Body of pancreas (tissue), 4 donors: Measurements from ENCODE around the gene GOT2. TPM values are rescaled to one million over a fixed set of nuclear protein-coding genes. Genes with fewer than 3 reads are reported as not detected.
"Not testable (repeated sequence)": the region's sequence is repeated elsewhere in the genome, so short reads cannot be mapped to it uniquely, and the experiment has no call there.

Source experiments
- ATAC-seq: fragments of 150-250 bp; one replicate; pipeline ENCODE4 v1.9.1; 2016
- DNase-seq, 4 donors: peaks; one replicate each; pipeline ENCODE4 v3.0.0-alpha.2; 2019
- H3K27ac ChIP-seq, 4 donors: fragments of 200-600 bp; sonication (generic); 1 replicate in 3 of 4; 2 replicates in 1 of 4; pipeline versions ENCODE4 v1.5.1 to v1.6.1; 2016 to 2019; ENCODE audit warnings: mild to moderate bottlenecking in 1 of 4, mixed read lengths in 1 of 4, moderate library complexity in 1 of 4
- H3K27me3 ChIP-seq, 2 donors: fragments of 200-600 bp; sonication (generic); one replicate each; pipeline ENCODE4 v1.6.0; 2016; ENCODE audit warnings: mild to moderate bottlenecking in 1 of 2
- H3K36me3 ChIP-seq, 2 donors: fragments of 200-600 bp; sonication (generic); replicated peaks in 1 of 2; 2 replicates each; pipeline ENCODE4 v1.5.1; 2016; ENCODE audit warnings: low read depth in 2 of 2; ENCODE audit not compliant: insufficient read depth in 1 of 2
- H3K4me1 ChIP-seq: fragments of 200-600 bp; sonication (generic); one replicate; pipeline ENCODE4 v1.6.0; 2016
- H3K4me3 ChIP-seq, 2 donors: fragments of 200-600 bp; sonication (generic); 1 replicate in 1 of 2; 2 replicates in 1 of 2; pipeline ENCODE4 v1.5.1; 2016 to 2019
- H3K9me3 ChIP-seq, 3 donors: fragments of 200-600 bp; sonication (generic); 1 replicate in 2 of 3; 2 replicates in 1 of 3; pipeline ENCODE4 v1.5.1; 2016
- POLR2A ChIP-seq, 3 donors: fragments of 450-650 bp; IDR thresholded peaks; one replicate each; pipeline ENCODE4 v1.6.1; 2016; ENCODE audit warnings: antibody characterized with exemption in 3 of 3, mild to moderate bottlenecking in 2 of 3
- WGBS, 2 donors: methylation state at CpG; one replicate each; pipeline ENCODE4 v1.1.5; 2017; 5-methylcytosine and 5-hydroxymethylcytosine counted together
- intact Hi-C: fragments of 100-400 bp; cut with DNase I; formaldehyde crosslinking; loops from one replicate; pipeline ENCODE4 v1.15.1; 2023
- total RNA-seq, 2 donors: library from RNA; depleted of rRNA; stranded (reverse); fragments of >200 nt; gene quantifications; one replicate each; pipeline ENCODE4 v1.1.0, GENCODE V29; 2016
- TF ChIP-seq, protein P1 (sequence below), 7 experiments: fragments of 450-650 bp in 4 of 7; fragments of 200-600 bp in 3 of 7; sonication (generic) in 3 of 7; IDR thresholded peaks; one replicate each; pipeline ENCODE4 v1.5.1; 2016 to 2019; ENCODE audit warnings: antibody characterized with exemption in 7 of 7

Gene GOT2
- total RNA-seq, 2 donors from 2014 or later, result 26.2 to 44.8 TPM

DNA sequence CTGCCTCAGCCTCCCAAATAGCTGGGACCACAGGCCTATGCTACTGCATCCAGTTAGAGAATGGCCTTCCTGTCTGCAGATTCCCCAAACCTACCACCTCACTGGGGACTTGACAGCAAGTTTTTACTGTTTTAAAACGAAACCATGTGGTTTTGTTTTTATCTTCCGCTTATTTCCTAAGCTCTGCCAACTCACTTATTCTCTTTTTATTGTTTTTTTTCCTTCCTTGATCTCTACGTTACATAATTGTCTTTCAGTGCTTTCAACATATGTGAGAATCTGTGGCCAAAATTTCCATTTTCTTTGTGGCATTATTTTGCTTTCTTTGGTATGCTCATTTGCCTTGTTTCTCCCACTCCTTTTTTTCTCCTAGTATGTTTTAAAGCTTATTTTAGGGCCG is 35.0 kb downstream of the GOT2 start:
- peaks cover 8% of the 10 kb centered on the region for H3K4me1 ChIP-seq
- ATAC-seq, result no peak
- TF ChIP-seq POLR2A (IDR thresholded peaks at IDR 0.05), result no peak
- TF ChIP-seq, protein P1, sequence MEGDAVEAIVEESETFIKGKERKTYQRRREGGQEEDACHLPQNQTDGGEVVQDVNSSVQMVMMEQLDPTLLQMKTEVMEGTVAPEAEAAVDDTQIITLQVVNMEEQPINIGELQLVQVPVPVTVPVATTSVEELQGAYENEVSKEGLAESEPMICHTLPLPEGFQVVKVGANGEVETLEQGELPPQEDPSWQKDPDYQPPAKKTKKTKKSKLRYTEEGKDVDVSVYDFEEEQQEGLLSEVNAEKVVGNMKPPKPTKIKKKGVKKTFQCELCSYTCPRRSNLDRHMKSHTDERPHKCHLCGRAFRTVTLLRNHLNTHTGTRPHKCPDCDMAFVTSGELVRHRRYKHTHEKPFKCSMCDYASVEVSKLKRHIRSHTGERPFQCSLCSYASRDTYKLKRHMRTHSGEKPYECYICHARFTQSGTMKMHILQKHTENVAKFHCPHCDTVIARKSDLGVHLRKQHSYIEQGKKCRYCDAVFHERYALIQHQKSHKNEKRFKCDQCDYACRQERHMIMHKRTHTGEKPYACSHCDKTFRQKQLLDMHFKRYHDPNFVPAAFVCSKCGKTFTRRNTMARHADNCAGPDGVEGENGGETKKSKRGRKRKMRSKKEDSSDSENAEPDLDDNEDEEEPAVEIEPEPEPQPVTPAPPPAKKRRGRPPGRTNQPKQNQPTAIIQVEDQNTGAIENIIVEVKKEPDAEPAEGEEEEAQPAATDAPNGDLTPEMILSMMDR (IDR thresholded peaks at IDR 0.05), result no peak
- WGBS, 2 donors, result 72 to 78% methylated on average over 4 of the region's 4 CpGs
- no peaks in the 10 kb centered on the region for H3K27me3 ChIP-seq
- H3K4me3 ChIP-seq, result no peak overlapping the region
- no peak for DNase-seq
- no peak overlapping the region for H3K27ac ChIP-seq
- intact Hi-C loops, result no loop called here
- H3K36me3 ChIP-seq, result no peaks in the 10 kb centered on the region
- H3K9me3 ChIP-seq, result no peaks in the 10 kb centered on the region

DNA sequence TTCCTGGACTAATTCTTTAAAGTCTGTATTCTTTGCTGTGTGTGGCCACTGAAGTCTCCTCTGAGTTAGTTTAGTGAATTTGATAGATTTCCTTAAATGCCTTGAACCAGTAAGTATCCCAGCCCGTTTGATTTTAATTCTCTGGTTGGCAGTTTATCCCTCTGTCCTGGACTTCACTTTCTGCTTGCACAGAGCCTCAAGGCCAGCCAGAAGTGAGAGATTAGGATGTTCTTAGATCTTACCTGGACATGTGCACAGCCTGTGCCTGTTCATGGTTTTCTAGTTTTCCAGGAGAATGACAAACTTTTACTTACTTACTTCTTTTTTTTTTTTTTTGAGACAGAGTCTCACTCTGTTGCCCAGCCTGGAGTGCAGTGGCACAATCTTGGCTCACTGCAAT is 38.7 kb downstream of the GOT2 start:
- no peak overlapping the region for H3K4me3 ChIP-seq
- intact Hi-C loops, result no loop called here
- ATAC-seq (no peak), DNase-seq (no peak)
- H3K9me3 ChIP-seq, result no peaks in the 10 kb centered on the region
- no peaks in the 10 kb centered on the region for H3K27me3 ChIP-seq
- no peaks in the 10 kb centered on the region for H3K36me3 ChIP-seq
- TF ChIP-seq, protein P1 (IDR thresholded peaks at IDR 0.05), result no peak
- no peak for TF ChIP-seq POLR2A (IDR thresholded peaks at IDR 0.05)
- WGBS, 2 donors, result 27 to 29% methylated on average over 1 of the region's 1 CpG
- peaks cover 8% of the 10 kb centered on the region for H3K4me1 ChIP-seq
- no peak overlapping the region for H3K27ac ChIP-seq

DNA sequence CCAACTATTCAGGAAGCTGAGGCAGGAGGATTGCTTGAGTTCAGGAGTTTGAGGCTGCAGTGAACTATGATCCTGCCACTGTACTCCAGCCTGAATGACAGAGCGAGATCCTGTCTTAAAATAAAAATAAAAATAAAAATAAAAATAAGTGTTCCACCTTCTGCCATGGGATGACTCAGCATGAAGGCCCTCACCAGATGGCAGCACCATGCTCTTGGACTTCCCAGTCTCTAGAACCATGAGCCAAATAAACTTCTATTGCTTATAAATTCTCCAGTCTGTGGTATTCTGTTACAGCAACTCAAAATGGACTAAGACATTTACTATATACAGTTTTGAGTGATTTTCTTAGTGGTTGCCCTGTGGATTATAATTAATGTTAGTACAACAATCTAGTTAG is 41.7 kb downstream of the GOT2 start:
- no peak overlapping the region for H3K4me3 ChIP-seq
- no peaks in the 10 kb centered on the region for H3K9me3 ChIP-seq
- DNase-seq, result no peak
- no peaks in the 10 kb centered on the region for H3K36me3 ChIP-seq
- intact Hi-C loops, result no loop called here
- H3K27ac ChIP-seq, result no peak overlapping the region
- TF ChIP-seq POLR2A (IDR thresholded peaks at IDR 0.05), result no peak
- TF ChIP-seq, protein P1 (IDR thresholded peaks at IDR 0.05), result no peak
- ATAC-seq, result no peak
- 85 to 100% methylated on average over 1 of the region's 1 CpG for WGBS, 2 donors
- no peaks in the 10 kb centered on the region for H3K4me1 ChIP-seq
- H3K27me3 ChIP-seq, result no peaks in the 10 kb centered on the region

DNA sequence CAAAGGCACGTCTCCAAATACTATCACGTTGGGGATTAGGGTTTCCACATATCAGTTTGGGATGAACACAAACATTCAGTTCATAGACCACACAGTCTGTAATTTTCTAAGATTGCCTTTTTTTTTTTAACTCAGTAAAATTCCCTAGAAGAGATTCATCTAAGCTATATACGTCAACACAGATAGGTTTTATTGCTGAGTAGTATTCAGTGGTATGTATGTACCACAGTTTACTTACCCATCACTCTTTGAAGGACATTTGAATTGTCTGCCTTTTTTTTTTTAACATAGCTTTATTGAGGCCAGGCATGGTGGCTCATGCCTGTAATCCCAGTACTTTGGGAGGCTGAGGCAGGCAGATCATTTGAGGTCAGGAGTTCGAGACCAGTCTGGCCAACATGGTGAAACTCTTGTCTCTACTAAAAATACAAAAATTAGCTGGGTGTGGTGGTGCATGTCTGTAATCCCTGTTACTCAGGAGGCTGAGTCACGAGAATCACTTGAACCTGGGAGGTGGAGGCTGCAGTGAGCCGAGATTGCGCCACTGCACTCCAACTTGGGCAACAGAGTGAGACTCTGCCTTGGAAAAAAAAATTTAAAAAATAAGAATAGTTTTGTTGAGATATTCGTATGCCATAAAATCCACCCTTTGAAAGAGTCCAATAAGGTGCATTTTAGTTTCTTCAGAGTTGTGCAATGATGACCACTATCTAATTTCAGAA is 47.0 kb downstream of the GOT2 start:
- H3K27ac ChIP-seq, H3K9me3 ChIP-seq, DNase-seq, H3K36me3 ChIP-seq, ATAC-seq, intact Hi-C loops, H3K27me3 ChIP-seq, H3K4me3 ChIP-seq: not testable (repeated sequence)
- WGBS, 2 donors, result 64 to 69% methylated on average over 8 of the region's 8 CpGs
- H3K4me1 ChIP-seq, result peaks cover 15% of the 10 kb centered on the region

DNA sequence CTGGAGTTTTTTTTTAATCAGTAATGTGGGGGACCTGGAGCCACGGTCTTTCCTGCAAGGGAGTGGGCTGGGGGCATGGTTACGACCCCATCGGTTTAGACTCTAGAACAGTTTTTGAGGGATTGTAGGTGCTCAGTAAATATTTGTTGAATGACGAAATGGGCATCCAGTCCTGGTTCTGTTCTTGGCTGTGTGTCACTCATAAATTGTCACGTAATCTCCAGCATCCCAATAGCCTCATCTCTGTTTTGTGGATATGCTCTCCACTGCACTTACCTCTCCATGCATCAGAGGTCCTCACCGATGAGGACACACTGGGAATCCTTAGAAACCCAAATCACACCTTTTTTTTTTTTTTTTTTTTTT is 49.0 kb downstream of the GOT2 start:
- H3K4me1 ChIP-seq, result peaks cover 15% of the 10 kb centered on the region
- ATAC-seq (no peak), DNase-seq (no peak)
- 76 to 79% methylated on average over 6 of the region's 6 CpGs for WGBS, 2 donors
- no peak overlapping the region for H3K4me3 ChIP-seq
- H3K27ac ChIP-seq, result no peak overlapping the region
- H3K9me3 ChIP-seq, result no peaks in the 10 kb centered on the region
- intact Hi-C loops, result no loop called here
- no peaks in the 10 kb centered on the region for H3K36me3 ChIP-seq
- no peaks in the 10 kb centered on the region for H3K27me3 ChIP-seq
- TF ChIP-seq, protein P1 (IDR thresholded peaks at IDR 0.05), result no peak
- no peak for TF ChIP-seq POLR2A (IDR thresholded peaks at IDR 0.05)
